HG03280 (cell line): ENCODE data around the gene BARX1.

Experiments
- ATAC-seq: cut with Tn5 transposase; IDR thresholded peaks from one replicate; pipeline ENCODE4 v1.9.1; 2021; ENCODE audit warnings: mild to moderate bottlenecking, moderate library complexity; ENCODE audit not compliant: unreplicated experiment

The BARX1 gene

GRCh38 chr9:93929231-93929630 lies 25.9 kb downstream of the BARX1 start:
- ATAC-seq: no peak

GRCh38 chr9:93922535-93922934 lies 32.6 kb downstream of the BARX1 start:
- no peak for ATAC-seq

GRCh38 chr9:93920131-93920800 lies 34.9 kb downstream of the BARX1 start:
- no peak for ATAC-seq

- ATAC-seq: no peak
Measured at GRCh38 chr9:93918061-93918460, 37.1 kb downstream of the BARX1 start.

- ATAC-seq: no peak
Measured at GRCh38 chr9:93917121-93917853, 37.9 kb downstream of the BARX1 start.

GRCh38 chr9:93916358-93916757 lies 38.8 kb downstream of the BARX1 start:
- no peak for ATAC-seq

- ATAC-seq: no peak
Measured at GRCh38 chr9:93911801-93912554, 43.2 kb downstream of the BARX1 start.

GRCh38 chr9:93911136-93911745 lies 43.9 kb downstream of the BARX1 start:
- no peak for ATAC-seq

- ATAC-seq: no peak
Measured at GRCh38 chr9:93910598-93910997, 44.6 kb downstream of the BARX1 start.

GRCh38 chr9:93910196-93910595 lies 45.0 kb downstream of the BARX1 start:
- no peak for ATAC-seq

- no peak for ATAC-seq
Measured at GRCh38 chr9:93909242-93909616, 45.9 kb downstream of the BARX1 start.

- no peak for ATAC-seq
Measured at GRCh38 chr9:93908591-93909241, 46.4 kb downstream of the BARX1 start.

- no peak for ATAC-seq
Measured at GRCh38 chr9:93907551-93908199, 47.5 kb downstream of the BARX1 start.

GRCh38 chr9:93906195-93906880 lies 48.8 kb downstream of the BARX1 start:
- ATAC-seq: no peak

GRCh38 chr9:93905473-93906133 lies 49.6 kb downstream of the BARX1 start:
- no peak for ATAC-seq

GRCh38 chr9:93904649-93905472 lies 50.3 kb downstream of the BARX1 start:
- ATAC-seq: no peak

GRCh38 chr9:93903886-93904648 lies 51.1 kb downstream of the BARX1 start:
- ATAC-seq: no peak
